H1 (cell line): Measurements from ENCODE around the gene DCLK1. TPM values are rescaled to one million over a fixed set of nuclear protein-coding genes. Genes with fewer than 3 reads are reported as not detected.

ENCODE experiments used
- CTCF ChIA-PET: fragments of 300-600 bp; sonication (Branson Sonifier 250); formaldehyde crosslinking; loops from one replicate; lab custom pipeline; 2021; ENCODE audit not compliant: partially characterized antibody; lab: Charles Lee
- POLR2A ChIA-PET: fragments of 300-600 bp; sonication (Branson Sonifier 250); formaldehyde crosslinking; loops from one replicate; lab custom pipeline; 2021; ENCODE audit warnings: inconsistent platforms; ENCODE audit not compliant: partially characterized antibody; lab: Charles Lee
- DNase-seq, 2 experiments: peaks; one replicate each; pipeline versions ENCODE4 v3.0.0 to v3.0.0-alpha.2; 2010 to 2022; ENCODE audit warnings: low spot score in 2 of 2, low read depth in 1 of 2, mixed read lengths in 1 of 2
- FAIRE-seq: peaks from 2 replicates; lab custom pipeline; 2011; peaks lifted over from hg19 to GRCh38; lab: Jason Lieb, UNC
- H2AFZ ChIP-seq: 2 replicates; pipeline ENCODE4 v1.8.1; 2012; ENCODE audit warnings: low read length, inconsistent platforms
- H2AK5ac ChIP-seq: 2 replicates; pipeline ENCODE4 v1.6.1; 2013; ENCODE audit warnings: low read depth, low read length
- H2BK120ac ChIP-seq: replicated peaks from 2 replicates; pipeline ENCODE3; 2013; ENCODE audit warnings: low read depth, low read length, inconsistent platforms
- H2BK12ac ChIP-seq: 2 replicates; pipeline ENCODE4 v1.6.1; 2013; ENCODE audit warnings: low read depth, low read length
- H2BK15ac ChIP-seq: 2 replicates; pipeline ENCODE4 v1.6.1; 2013; ENCODE audit warnings: low read length
- H2BK20ac ChIP-seq: 2 replicates; pipeline ENCODE4 v1.6.1; 2013; ENCODE audit warnings: low read length
- H2BK5ac ChIP-seq: 2 replicates; pipeline ENCODE4 v1.6.1; 2013; ENCODE audit warnings: low read depth, low read length
- H3K14ac ChIP-seq: 2 replicates; pipeline ENCODE4 v1.6.1; 2013; ENCODE audit warnings: inconsistent platforms; ENCODE audit not compliant: insufficient read length
- H3K18ac ChIP-seq: 2 replicates; pipeline ENCODE4 v1.6.1; 2013; ENCODE audit warnings: low read length; ENCODE audit errors: extremely low read depth
- H3K23ac ChIP-seq: 2 replicates; pipeline ENCODE4 v1.6.1; 2013; ENCODE audit warnings: inconsistent platforms; ENCODE audit not compliant: insufficient read length
- H3K23me2 ChIP-seq: 2 replicates; pipeline ENCODE4 v1.6.1; 2013; ENCODE audit warnings: low read depth, low read length
- H3K27ac ChIP-seq: 2 replicates; pipeline ENCODE4 v1.6.1; 2011; ENCODE audit warnings: low read depth, low read length, inconsistent platforms
- H3K27me3 ChIP-seq, 4 experiments: replicated peaks in 1 of 4; 1 replicate in 1 of 4; 2 replicates in 3 of 4; pipeline versions ENCODE4 v1.6.1 to v1.8.1; 2011 to 2013; ENCODE audit warnings: low read length in 3 of 4, mild to moderate bottlenecking in 3 of 4, inconsistent platforms in 2 of 4, mixed read lengths in 2 of 4, moderate library complexity in 1 of 4; ENCODE audit not compliant: control insufficient read depth in 3 of 4, insufficient read depth in 3 of 4; ENCODE audit errors: extremely low read depth in 1 of 4
- H3K36me3 ChIP-seq, 4 experiments: 2 replicates each; pipeline versions ENCODE4 v1.6.1 to v1.8.1; 2011 to 2013; ENCODE audit warnings: mild to moderate bottlenecking in 4 of 4, low read length in 3 of 4, moderate library complexity in 2 of 4, control low read depth in 1 of 4, inconsistent platforms in 1 of 4; ENCODE audit not compliant: insufficient read depth in 4 of 4, control insufficient read depth in 2 of 4
- H3K4ac ChIP-seq: replicated peaks from 2 replicates; pipeline ENCODE3; 2013; ENCODE audit warnings: low read length, low read depth, mixed read lengths, inconsistent platforms; ENCODE audit not compliant: insufficient read length
- H3K4me1 ChIP-seq, 4 experiments: replicated peaks in 1 of 4; 1 replicate in 1 of 4; 2 replicates in 3 of 4; pipeline versions ENCODE4 v1.6.1 to v1.8.1; 2011 to 2013; ENCODE audit warnings: low read length in 3 of 4, inconsistent platforms in 2 of 4, mixed read lengths in 1 of 4; ENCODE audit not compliant: insufficient read depth in 4 of 4, control insufficient read depth in 3 of 4
- H3K4me2 ChIP-seq, 2 experiments: 2 replicates each; pipeline versions ENCODE4 v1.6.1 to v1.8.1; 2011 to 2013; ENCODE audit warnings: low read depth in 2 of 2, low read length in 2 of 2, control low read depth in 1 of 2, inconsistent platforms in 1 of 2, mild to moderate bottlenecking in 1 of 2; ENCODE audit not compliant: insufficient read depth in 1 of 2
- H3K4me3 ChIP-seq, 4 experiments: fragments of 200-600, 300-600 bp in 1 of 4; sonication (generic), shearing (Covaris generic), sonication (Bioruptor Twin) in 1 of 4; 2 replicates each; pipeline versions ENCODE4 v1.5.1 to v1.8.1; 2011 to 2016; ENCODE audit warnings: low read length in 4 of 4, low read depth in 3 of 4, control low read depth in 2 of 4, inconsistent platforms in 2 of 4, mild to moderate bottlenecking in 2 of 4, mixed read lengths in 1 of 4, moderate library complexity in 1 of 4; ENCODE audit not compliant: insufficient read depth in 2 of 4; ENCODE audit errors: extremely low read depth in 1 of 4
- H3K56ac ChIP-seq: replicated peaks from 2 replicates; pipeline ENCODE3; 2013; ENCODE audit warnings: low read depth, mild to moderate bottlenecking, mixed read lengths, low read length, inconsistent platforms; ENCODE audit not compliant: insufficient read length
- H3K79me1 ChIP-seq: 2 replicates; pipeline ENCODE4 v1.6.1; 2013; ENCODE audit warnings: low read depth, low read length, control low read depth
- H3K79me2 ChIP-seq, 2 experiments: 2 replicates each; pipeline versions ENCODE4 v1.6.1 to v1.8.1; 2012 to 2013; ENCODE audit warnings: low read length in 2 of 2, mild to moderate bottlenecking in 2 of 2, inconsistent platforms in 1 of 2; ENCODE audit not compliant: insufficient read depth in 2 of 2, control insufficient read depth in 1 of 2
- H3K9ac ChIP-seq, 4 experiments: replicated peaks in 1 of 4; 1 replicate in 1 of 4; 2 replicates in 3 of 4; pipeline versions ENCODE4 v1.6.1 to v1.8.1; 2011 to 2013; ENCODE audit warnings: low read depth in 3 of 4, low read length in 3 of 4, control low read depth in 2 of 4, mild to moderate bottlenecking in 2 of 4, moderate library complexity in 2 of 4, inconsistent platforms in 1 of 4; ENCODE audit errors: extremely low read depth in 1 of 4
- H3K9me3 ChIP-seq, 2 experiments: 2 replicates each; pipeline versions ENCODE4 v1.6.1 to v1.8.1; 2012 to 2013; ENCODE audit warnings: mild to moderate bottlenecking in 2 of 2, moderate library complexity in 2 of 2, control low read depth in 1 of 2, inconsistent platforms in 1 of 2, low read depth in 1 of 2, low read length in 1 of 2, mixed read lengths in 1 of 2; ENCODE audit not compliant: insufficient read depth in 2 of 2
- H4K20me1 ChIP-seq, 2 experiments: replicated peaks in 1 of 2; 2 replicates each; pipeline versions ENCODE3 to v1.8.1; 2011 to 2013; ENCODE audit warnings: inconsistent platforms in 2 of 2, low read length in 2 of 2, mild to moderate bottlenecking in 1 of 2; ENCODE audit not compliant: insufficient read depth in 2 of 2, control insufficient read depth in 1 of 2
- H4K5ac ChIP-seq: 2 replicates; pipeline ENCODE4 v1.6.1; 2013; ENCODE audit warnings: low read length, low read depth, mixed read lengths, inconsistent platforms; ENCODE audit not compliant: insufficient read length
- H4K8ac ChIP-seq: 2 replicates; pipeline ENCODE4 v1.8.0; 2013; ENCODE audit warnings: mild to moderate bottlenecking, moderate library complexity, low read length, inconsistent platforms; ENCODE audit not compliant: insufficient read depth; ENCODE audit errors: extremely low read depth
- H4K91ac ChIP-seq: replicated peaks from 2 replicates; pipeline ENCODE3; 2013; ENCODE audit warnings: low read length, mixed read lengths, inconsistent platforms; ENCODE audit not compliant: insufficient read length
- BRCA1 ChIP-seq: IDR thresholded peaks from 2 replicates; pipeline ENCODE4 v1.6.1; 2012; ENCODE audit warnings: low read depth, low read length, improper control_type of control experiment
- JUN ChIP-seq: IDR thresholded peaks from 2 replicates; pipeline ENCODE4 v1.6.1; 2011; ENCODE audit warnings: low read depth, mild to moderate bottlenecking, improper control_type of control experiment, low read length
- NANOG ChIP-seq: IDR thresholded peaks from 2 replicates; pipeline ENCODE4 v1.6.1; 2011; ENCODE audit warnings: low read length, low read depth, mild to moderate bottlenecking, inconsistent platforms; ENCODE audit not compliant: insufficient read depth, poor library complexity, severe bottlenecking
- RAD21 ChIP-seq, 2 experiments: IDR thresholded peaks in 1 of 2; conservative IDR thresholded peaks in 1 of 2; 2 replicates each; pipeline ENCODE4 v1.6.1; 2011; ENCODE audit warnings: low read depth in 2 of 2, low read length in 2 of 2, improper control_type of control experiment in 1 of 2, inconsistent platforms in 1 of 2, mild to moderate bottlenecking in 1 of 2, moderate library complexity in 1 of 2
- SIN3A ChIP-seq, 2 experiments: IDR thresholded peaks in 1 of 2; conservative IDR thresholded peaks in 1 of 2; 2 replicates each; pipeline ENCODE4 v1.6.1; 2011 to 2012; ENCODE audit warnings: low read length in 2 of 2, improper control_type of control experiment in 1 of 2, low read depth in 1 of 2, mild to moderate bottlenecking in 1 of 2
- SP1 ChIP-seq: IDR thresholded peaks from 2 replicates; pipeline ENCODE4 v1.6.1; 2011; ENCODE audit warnings: low read depth, low read length
- WGBS, 2 experiments: shearing (Covaris generic) in 1 of 2; methylation state at CpG; one replicate each; pipeline versions ENCODE4 v1.1.6 to v1.1.7; 2013 to 2015; ENCODE audit warnings: low lambda C conversion rate in 2 of 2, mixed read lengths in 2 of 2, inconsistent platforms in 1 of 2, low coverage in 1 of 2, missing lambda C conversion rate in 1 of 2; ENCODE audit not compliant: insufficient replicate concordance in 2 of 2, insufficient coverage in 1 of 2, insufficient read length in 1 of 2; ENCODE audit errors: extremely low coverage in 1 of 2, missing lambda C conversion rate in 1 of 2; 5-methylcytosine and 5-hydroxymethylcytosine counted together
- polyA plus RNA-seq, 7 experiments: library from polyadenylated mRNA; depleted of rRNA in 3 of 7; stranded (reverse) in 5 of 7; unstranded in 2 of 7; fragments of >200 nt in 5 of 7; fragments of 200-250 nt in 2 of 7; gene quantifications; 1 replicate in 5 of 7; 2 replicates in 1 of 7; 4 replicates in 1 of 7; pipeline versions ENCODE4 v1.2.1 to v1.2.3, GENCODE V29; 2011 to 2013; ENCODE audit warnings: missing spikeins in 2 of 7, mixed read lengths in 2 of 7
- total RNA-seq: library from RNA; stranded (reverse); fragmentation: NEBNext Ultra II Directional; extraction: Animal tissue kit (Norgen Biotek cat#: 25700); gene quantifications from 2 replicates; pipeline ENCODE4 v1.2.1, GENCODE V29; 2021

Gene DCLK1
- total and polyA plus RNA-seq, 2 of the 8 experiments (the other 6 are each of a cell fraction or from before 2014, with no cell fraction given) = 22.8 to 41.0 TPM

DNA sequence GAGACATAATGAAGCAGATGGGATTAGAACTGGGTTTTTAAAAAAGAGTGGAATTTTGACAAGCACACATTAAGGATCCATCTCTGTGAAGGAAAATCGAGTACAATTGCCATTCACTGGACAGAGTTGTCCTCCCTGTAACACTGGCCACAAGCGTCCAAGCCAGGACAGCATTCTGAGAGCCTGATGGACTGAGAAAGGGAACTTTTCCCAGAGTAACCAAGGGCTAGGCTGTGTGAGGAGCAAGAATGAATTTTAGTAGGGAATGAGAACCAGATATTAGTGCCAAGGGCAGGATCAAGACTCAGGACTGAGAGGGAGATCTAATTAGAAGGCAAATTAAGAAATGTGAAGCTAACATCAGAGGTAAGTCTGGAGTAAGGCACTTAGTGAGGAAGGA lies 73.1 kb downstream of the DCLK1 start:
- peaks cover 0 to 3% of the 10 kb centered on the region in 2 experiments; a peak in 1 of 4 replicates for H3K9me3 ChIP-seq
- H3K36me3 ChIP-seq = no peaks in the 10 kb centered on the region
- no peak overlapping the region for H2AK5ac ChIP-seq
- no peaks in the 10 kb centered on the region for H4K20me1 ChIP-seq
- no peak overlapping the region for H3K4me2 ChIP-seq
- no peak overlapping the region for H2AFZ ChIP-seq
- no peak overlapping the region for H3K23ac ChIP-seq
- H2BK12ac ChIP-seq = no peak overlapping the region
- no peaks in the 10 kb centered on the region for H3K79me2 ChIP-seq
- H2BK5ac ChIP-seq = no peak overlapping the region
- DNase-seq = no peak
- H2BK15ac ChIP-seq = no peak overlapping the region
- no peak overlapping the region for H2BK120ac ChIP-seq
- no peak overlapping the region for H4K91ac ChIP-seq
- H3K18ac ChIP-seq = no peak overlapping the region
- no peaks in the 10 kb centered on the region for H3K23me2 ChIP-seq
- no peaks in the 10 kb centered on the region for H3K79me1 ChIP-seq
- H3K9ac ChIP-seq = no peak overlapping the region
- FAIRE-seq = no peak
- H3K14ac ChIP-seq = no peak overlapping the region
- no peak overlapping the region for H3K27ac ChIP-seq
- no peak overlapping the region for H4K8ac ChIP-seq
- H4K5ac ChIP-seq = no peak overlapping the region
- no peak overlapping the region for H3K56ac ChIP-seq
- peaks cover 0 to 4% (median 2%) of the 10 kb centered on the region in 4 experiments; a peak in 1 of 7 replicates for H3K4me1 ChIP-seq
- H2BK20ac ChIP-seq = no peak overlapping the region
- no peak overlapping the region for H3K4ac ChIP-seq
- no peaks in the 10 kb centered on the region for H3K27me3 ChIP-seq
- H3K4me3 ChIP-seq = no peak overlapping the region
- 89% methylated on average over 2 of the region's 2 CpGs; no CpG with 5 or more reads in 1 of the 2 experiments for WGBS, 2 experiments
- ChIA-PET POLR2A (no interaction called here), CTCF (no interaction called here)
- no peak for TF ChIP-seq SIN3A (conservative IDR thresholded peaks at IDR 0.05 in 1 of 2, IDR thresholded peaks at IDR 0.05 in 1 of 2; ENCODE audit: low read depth in 1 of 2, low read length in 2 of 2)
- TF ChIP-seq SP1 = no peak
- no peak for TF ChIP-seq JUN
- no peak for TF ChIP-seq NANOG
- no peak for TF ChIP-seq BRCA1
- TF ChIP-seq RAD21 (IDR thresholded peaks at IDR 0.05 in 1 of 2, conservative IDR thresholded peaks at IDR 0.05 in 1 of 2; ENCODE audit: low read depth in 2 of 2, low read length in 2 of 2) = no peak
